WTC11 (cell line): ENCODE results near the gene PANX2. TPM values are rescaled to one million over a fixed set of nuclear protein-coding genes. Genes with fewer than 3 reads are reported as not detected.

Source experiments
- ATAC-seq: fragments of 200-7000 bp; cut with Tn5 transposase; 2 replicates; pipeline ENCODE4 v1.10.0; 2021; ENCODE audit warnings: mild to moderate bottlenecking, moderate library complexity
- CTCF ChIA-PET: fragments of 300-600 bp; sonication (Branson Sonifier 250); formaldehyde crosslinking; loops from one replicate; lab custom pipeline; 2021; ENCODE audit warnings: antibody characterized with exemption; lab: Charles Lee
- POLR2A ChIA-PET: fragments of 350-600 bp; sonication (Branson Sonifier 250); formaldehyde crosslinking; loops from one replicate; lab custom pipeline; 2021; ENCODE audit warnings: antibody characterized with exemption; lab: Charles Lee
- DNase-seq: peaks from one replicate; pipeline ENCODE4 v3.0.0; 2021; ENCODE audit warnings: low spot score
- H3K27ac Mint-ChIP-seq: 2 replicates; pipeline ENCODE4 v1.8.0; 2021; ENCODE audit warnings: mixed read lengths
- H3K27me3 Mint-ChIP-seq: 2 replicates; pipeline ENCODE4 v1.8.0; 2021; ENCODE audit warnings: low read depth, mild to moderate bottlenecking, moderate library complexity, mixed read lengths
- H3K36me3 Mint-ChIP-seq: 2 replicates; pipeline ENCODE4 v1.8.0; 2021; ENCODE audit warnings: mixed read lengths
- H3K4me1 Mint-ChIP-seq: 2 replicates; pipeline ENCODE4 v1.8.0; 2022; ENCODE audit warnings: mixed read lengths
- H3K4me3 Mint-ChIP-seq: 2 replicates; pipeline ENCODE4 v1.8.0; 2021; ENCODE audit warnings: mild to moderate bottlenecking, moderate library complexity, mixed read lengths
- H3K9me3 Mint-ChIP-seq: 2 replicates; pipeline ENCODE4 v1.8.0; 2021; ENCODE audit warnings: mixed read lengths
- CREB1 ChIP-seq: sonication (generic); formaldehyde crosslinking; IDR thresholded peaks from 2 replicates; pipeline ENCODE4 v1.8.0; 2023; ENCODE audit warnings: mild to moderate bottlenecking, missing genetic modification reagents
- CREM ChIP-seq: sonication (generic); formaldehyde crosslinking; IDR thresholded peaks from 2 replicates; pipeline ENCODE4 v1.8.1; 2022; ENCODE audit warnings: mild to moderate bottlenecking, missing genetic modification reagents, moderate library complexity
- FOXK1 ChIP-seq: sonication (generic); formaldehyde crosslinking; IDR thresholded peaks from 2 replicates; pipeline ENCODE4 v1.8.0; 2022; ENCODE audit warnings: mild to moderate bottlenecking, moderate library complexity, missing genetic modification reagents
- FOXP1 ChIP-seq: sonication (generic); formaldehyde crosslinking; IDR thresholded peaks from 2 replicates; pipeline ENCODE4 v1.8.0; 2022; ENCODE audit warnings: missing genetic modification reagents, mild to moderate bottlenecking, moderate library complexity, borderline replicate concordance
- GRHL2 ChIP-seq: fragments of 250-450 bp; sonication (Bioruptor Pico); IDR thresholded peaks from 2 replicates; pipeline ENCODE4 v1.8.0; 2022; ENCODE audit warnings: mild to moderate bottlenecking, moderate library complexity; ENCODE audit not compliant: insufficient replicate concordance, severe bottlenecking
- IRF2 ChIP-seq: sonication (generic); formaldehyde crosslinking; IDR thresholded peaks from 2 replicates; pipeline ENCODE4 v1.8.0; 2022; ENCODE audit warnings: low read depth, missing genetic modification reagents, borderline replicate concordance
- KAT7 ChIP-seq: sonication (generic); formaldehyde crosslinking; IDR thresholded peaks from 2 replicates; pipeline ENCODE4 v1.8.1; 2023; ENCODE audit warnings: missing genetic modification reagents, mild to moderate bottlenecking, borderline replicate concordance
- NR3C1 ChIP-seq: sonication (generic); formaldehyde crosslinking; conservative IDR thresholded peaks from 2 replicates; pipeline ENCODE4 v1.8.1; 2023; ENCODE audit warnings: low read depth, mild to moderate bottlenecking, missing genetic modification reagents
- PRRX2 ChIP-seq: fragments of 250-450 bp; sonication (Bioruptor Pico); IDR thresholded peaks from 2 replicates; pipeline ENCODE4 v1.8.0; 2021; ENCODE audit warnings: mild to moderate bottlenecking
- SMAD3 ChIP-seq: sonication (generic); formaldehyde crosslinking; IDR thresholded peaks from 2 replicates; pipeline ENCODE4 v1.8.0; 2022; ENCODE audit warnings: missing genetic modification reagents, mild to moderate bottlenecking, borderline replicate concordance
- SP1 ChIP-seq: sonication (generic); formaldehyde crosslinking; conservative IDR thresholded peaks from 2 replicates; pipeline ENCODE4 v1.8.1; 2022; ENCODE audit warnings: missing genetic modification reagents
- ZMAT4 ChIP-seq: fragments of 250-450 bp; sonication (Bioruptor Pico); IDR thresholded peaks from 2 replicates; pipeline ENCODE4 v1.9.0; 2021; ENCODE audit warnings: mild to moderate bottlenecking
- ZNF317 ChIP-seq: sonication (generic); formaldehyde crosslinking; IDR thresholded peaks from 2 replicates; pipeline ENCODE4 v1.8.1; 2023; ENCODE audit warnings: low read depth, mild to moderate bottlenecking, moderate library complexity, missing genetic modification reagents, borderline replicate concordance
- total RNA-seq: library from RNA; stranded (reverse); gene quantifications from 3 replicates; pipeline ENCODE4 v1.2.3, GENCODE V29; 2021
- TF ChIP-seq, protein P1 (sequence below): sonication (generic); formaldehyde crosslinking; conservative IDR thresholded peaks from 2 replicates; pipeline ENCODE4 v1.8.1; 2023; ENCODE audit warnings: mild to moderate bottlenecking, low read depth, missing genetic modification reagents, moderate library complexity
- TF ChIP-seq, protein P2 (sequence below): sonication (generic); formaldehyde crosslinking; IDR thresholded peaks from 2 replicates; pipeline ENCODE4 v1.8.0; 2022; ENCODE audit warnings: mild to moderate bottlenecking, missing genetic modification reagents
- TF ChIP-seq, protein P3 (sequence below): sonication (generic); formaldehyde crosslinking; IDR thresholded peaks from 2 replicates; pipeline ENCODE4 v1.8.1; 2022; ENCODE audit warnings: missing genetic modification reagents, borderline replicate concordance

The PANX2 gene
- total RNA-seq, 1 experiment from 2014 or later, result 10.2 TPM

DNA sequence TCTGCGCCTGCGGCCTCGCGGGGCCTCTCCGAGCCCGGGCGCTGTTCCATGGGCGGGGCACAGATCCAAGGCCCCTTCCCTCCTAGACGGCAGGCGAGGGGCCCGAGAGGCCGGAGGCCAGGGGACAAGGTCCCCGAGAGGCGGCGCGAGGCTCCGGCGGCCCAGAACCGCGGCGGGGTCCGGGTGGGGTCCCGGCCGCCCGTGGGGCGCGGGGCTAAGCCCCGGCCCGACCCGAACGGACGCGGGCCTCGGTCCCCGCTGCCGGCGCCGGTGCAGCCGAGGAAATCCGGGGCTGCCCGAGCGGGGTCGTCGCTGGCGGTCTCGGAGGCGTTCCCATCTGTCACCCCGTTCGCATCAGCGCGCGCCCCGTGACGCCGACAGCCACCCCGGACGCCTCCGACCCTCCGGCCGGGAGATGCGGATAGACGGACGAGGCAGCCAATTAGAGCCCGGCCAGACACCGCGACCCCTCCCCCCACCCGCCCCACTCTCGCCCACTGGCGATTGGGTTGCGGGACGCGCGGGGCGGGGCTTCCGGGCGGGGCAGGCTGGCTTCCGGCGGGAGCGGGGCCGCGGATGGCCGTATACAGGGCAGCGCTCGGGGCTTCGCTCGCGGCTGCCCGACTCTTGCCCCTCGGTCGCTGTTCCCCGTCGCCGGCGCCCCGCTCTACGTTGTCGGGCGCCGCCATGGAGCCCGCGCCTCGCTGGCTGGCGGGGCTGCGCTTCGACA lies 30.1 kb downstream of the PANX2 start, which contains the start of gene SELENOO (continued):
- TF ChIP-seq SP1, result peak; percentile 58
- TF ChIP-seq ZNF317 (CRISPR knock-in tag), result no peak

- Mint-ChIP-seq H3K27me3 (no peaks in the 10 kb centered on the region), H3K4me1 (peaks cover 12% of the 10 kb centered on the region), H3K36me3 (peaks cover 14% of the 10 kb centered on the region), H3K9me3 (peaks cover 4% of the 10 kb centered on the region; the same call in 1 of the 2 replicates), H3K27ac (no peak overlapping the region), H3K4me3 (peak overlapping the region; percentile 71)
- DNase-seq (no peak), ATAC-seq (peak; percentile 1)
- ChIA-PET CTCF (interaction anchor here (0.8 kb wide), 1 partner anchor 11 kb away, joined by 3 read pairs; no protein-coding TSS in a partner anchor), POLR2A (interaction anchor here (0.6 kb wide), 1 partner anchor 264 kb away, joined by 4 read pairs; no protein-coding TSS in a partner anchor)
- TF ChIP-seq, protein P1, sequence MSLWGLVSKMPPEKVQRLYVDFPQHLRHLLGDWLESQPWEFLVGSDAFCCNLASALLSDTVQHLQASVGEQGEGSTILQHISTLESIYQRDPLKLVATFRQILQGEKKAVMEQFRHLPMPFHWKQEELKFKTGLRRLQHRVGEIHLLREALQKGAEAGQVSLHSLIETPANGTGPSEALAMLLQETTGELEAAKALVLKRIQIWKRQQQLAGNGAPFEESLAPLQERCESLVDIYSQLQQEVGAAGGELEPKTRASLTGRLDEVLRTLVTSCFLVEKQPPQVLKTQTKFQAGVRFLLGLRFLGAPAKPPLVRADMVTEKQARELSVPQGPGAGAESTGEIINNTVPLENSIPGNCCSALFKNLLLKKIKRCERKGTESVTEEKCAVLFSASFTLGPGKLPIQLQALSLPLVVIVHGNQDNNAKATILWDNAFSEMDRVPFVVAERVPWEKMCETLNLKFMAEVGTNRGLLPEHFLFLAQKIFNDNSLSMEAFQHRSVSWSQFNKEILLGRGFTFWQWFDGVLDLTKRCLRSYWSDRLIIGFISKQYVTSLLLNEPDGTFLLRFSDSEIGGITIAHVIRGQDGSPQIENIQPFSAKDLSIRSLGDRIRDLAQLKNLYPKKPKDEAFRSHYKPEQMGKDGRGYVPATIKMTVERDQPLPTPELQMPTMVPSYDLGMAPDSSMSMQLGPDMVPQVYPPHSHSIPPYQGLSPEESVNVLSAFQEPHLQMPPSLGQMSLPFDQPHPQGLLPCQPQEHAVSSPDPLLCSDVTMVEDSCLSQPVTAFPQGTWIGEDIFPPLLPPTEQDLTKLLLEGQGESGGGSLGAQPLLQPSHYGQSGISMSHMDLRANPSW, result no peak
- TF ChIP-seq GRHL2 (no peak), KAT7 (peak; percentile 49; the same call in 1 of the 2 replicates), NR3C1 (CRISPR knock-in tag) (no peak), CREM (CRISPR knock-in tag) (no peak), ZMAT4 (no peak), CREB1 (no peak), SMAD3 (CRISPR knock-in tag) (no peak), IRF2 (CRISPR knock-in tag) (no peak), FOXK1 (CRISPR knock-in tag) (0 out of 2 replicates have a peak, but pooled peaks have one; percentile 6), PRRX2 (CRISPR knock-in tag) (no peak), FOXP1 (0 out of 2 replicates have a peak, but pooled peaks have one; percentile 30)
- TF ChIP-seq, protein P2, sequence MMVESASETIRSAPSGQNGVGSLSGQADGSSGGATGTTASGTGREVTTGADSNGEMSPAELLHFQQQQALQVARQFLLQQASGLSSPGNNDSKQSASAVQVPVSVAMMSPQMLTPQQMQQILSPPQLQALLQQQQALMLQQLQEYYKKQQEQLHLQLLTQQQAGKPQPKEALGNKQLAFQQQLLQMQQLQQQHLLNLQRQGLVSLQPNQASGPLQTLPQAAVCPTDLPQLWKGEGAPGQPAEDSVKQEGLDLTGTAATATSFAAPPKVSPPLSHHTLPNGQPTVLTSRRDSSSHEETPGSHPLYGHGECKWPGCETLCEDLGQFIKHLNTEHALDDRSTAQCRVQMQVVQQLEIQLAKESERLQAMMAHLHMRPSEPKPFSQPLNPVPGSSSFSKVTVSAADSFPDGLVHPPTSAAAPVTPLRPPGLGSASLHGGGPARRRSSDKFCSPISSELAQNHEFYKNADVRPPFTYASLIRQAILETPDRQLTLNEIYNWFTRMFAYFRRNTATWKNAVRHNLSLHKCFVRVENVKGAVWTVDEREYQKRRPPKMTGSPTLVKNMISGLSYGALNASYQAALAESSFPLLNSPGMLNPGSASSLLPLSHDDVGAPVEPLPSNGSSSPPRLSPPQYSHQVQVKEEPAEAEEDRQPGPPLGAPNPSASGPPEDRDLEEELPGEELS (CRISPR knock-in tag), result no peak
- TF ChIP-seq, protein P3, sequence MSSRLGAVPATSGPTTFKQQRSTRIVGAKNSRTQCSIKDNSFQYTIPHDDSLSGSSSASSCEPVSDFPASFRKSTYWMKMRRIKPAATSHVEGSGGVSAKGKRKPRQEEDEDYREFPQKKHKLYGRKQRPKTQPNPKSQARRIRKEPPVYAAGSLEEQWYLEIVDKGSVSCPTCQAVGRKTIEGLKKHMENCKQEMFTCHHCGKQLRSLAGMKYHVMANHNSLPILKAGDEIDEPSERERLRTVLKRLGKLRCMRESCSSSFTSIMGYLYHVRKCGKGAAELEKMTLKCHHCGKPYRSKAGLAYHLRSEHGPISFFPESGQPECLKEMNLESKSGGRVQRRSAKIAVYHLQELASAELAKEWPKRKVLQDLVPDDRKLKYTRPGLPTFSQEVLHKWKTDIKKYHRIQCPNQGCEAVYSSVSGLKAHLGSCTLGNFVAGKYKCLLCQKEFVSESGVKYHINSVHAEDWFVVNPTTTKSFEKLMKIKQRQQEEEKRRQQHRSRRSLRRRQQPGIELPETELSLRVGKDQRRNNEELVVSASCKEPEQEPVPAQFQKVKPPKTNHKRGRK, result no peak
Measured at GRCh38 chr22:50201191-50202129, 30.9 kb downstream of the PANX2 start.
